Transverse colon (tissue), 4 donors: Measurements from ENCODE around the gene HEXD. TPM values are rescaled to one million over a fixed set of nuclear protein-coding genes. Genes with fewer than 3 reads are reported as not detected.

Source experiments
- DNase-seq: peaks from one replicate; pipeline ENCODE4 v3.0.0-alpha.2; 2019
- H3K27ac ChIP-seq, 4 donors: fragments of 200-600 bp; sonication (generic); 2 replicates each; pipeline ENCODE4 v1.5.1; 2016 to 2018; ENCODE audit warnings: inconsistent platforms in 4 of 4
- H3K27me3 ChIP-seq: fragments of 200-600 bp; sonication (generic); 2 replicates; pipeline ENCODE4 v1.5.1; 2017; ENCODE audit warnings: inconsistent platforms
- H3K36me3 ChIP-seq, 4 donors: fragments of 200-600 bp; sonication (generic); 2 replicates each; pipeline ENCODE4 v1.5.1; 2017 to 2019; ENCODE audit warnings: inconsistent platforms in 4 of 4
- H3K4me1 ChIP-seq, 4 donors: fragments of 200-600 bp; sonication (generic); 2 replicates each; pipeline ENCODE4 v1.5.1; 2017 to 2020; ENCODE audit warnings: inconsistent platforms in 4 of 4
- H3K4me3 ChIP-seq, 4 donors: fragments of 200-600 bp; sonication (generic); 1 replicate in 1 of 4; 2 replicates in 3 of 4; pipeline versions ENCODE4 v1.5.1 to v1.6.1; 2017 to 2019; ENCODE audit warnings: inconsistent platforms in 4 of 4
- H3K9me3 ChIP-seq, 2 donors: fragments of 200-600 bp; sonication (generic); 2 replicates each; pipeline ENCODE4 v1.5.1; 2017 to 2019; ENCODE audit warnings: inconsistent platforms in 2 of 2
- EP300 ChIP-seq: sonication (generic); formaldehyde crosslinking; IDR thresholded peaks from one replicate; pipeline ENCODE4 v1.6.1; 2017; ENCODE audit warnings: antibody characterized with exemption, low read depth
- POLR2A ChIP-seq: fragments of 450-650 bp; IDR thresholded peaks from one replicate; pipeline ENCODE4 v1.6.1; 2016; ENCODE audit warnings: antibody characterized with exemption, mild to moderate bottlenecking, moderate library complexity
- POLR2AphosphoS5 ChIP-seq, 3 donors: sonication (generic); formaldehyde crosslinking; IDR thresholded peaks; one replicate each; pipeline ENCODE4 v1.6.1; 2016; ENCODE audit warnings: antibody characterized with exemption in 3 of 3
- WGBS, 2 donors: methylation state at CpG; one replicate each; pipeline ENCODE4 v1.1.5; 2018; ENCODE audit warnings: low coverage in 1 of 2; 5-methylcytosine and 5-hydroxymethylcytosine counted together
- in situ Hi-C, 4 donors: fragments of 200-750 bp; cut with MboI; loops; one replicate each; pipeline versions ENCODE4 v1.15.0 to v1.15.1; 2017; ENCODE audit warnings: low sequenced_read_pairs in 3 of 4, low pct_ligation_motif_present in 1 of 4, low pct_unique_long_range_greater_than_20kb in 1 of 4
- intact Hi-C: fragments of 100-400 bp; cut with DNase I; formaldehyde crosslinking; loops from one replicate; pipeline ENCODE4 v1.15.1; 2023; ENCODE audit warnings: low total_unique reads
- total RNA-seq, 4 donors: library from RNA; depleted of rRNA; stranded (reverse); fragments of >200 nt; gene quantifications; one replicate each; pipeline ENCODE4 v1.1.0, GENCODE V29; 2016
- TF ChIP-seq, protein P1 (sequence below), 5 experiments: fragments of 200-600 bp in 3 of 5; fragments of 450-650 bp in 2 of 5; sonication (generic) in 3 of 5; IDR thresholded peaks; 1 replicate in 2 of 5; 2 replicates in 3 of 5; pipeline ENCODE4 v1.5.1; 2016 to 2017; ENCODE audit warnings: antibody characterized with exemption in 5 of 5, inconsistent platforms in 3 of 5, mild to moderate bottlenecking in 2 of 5, moderate library complexity in 1 of 5

HEXD gene
- total RNA-seq, 4 donors from 2014 or later = 45.5 to 258 (median 102) TPM

DNA sequence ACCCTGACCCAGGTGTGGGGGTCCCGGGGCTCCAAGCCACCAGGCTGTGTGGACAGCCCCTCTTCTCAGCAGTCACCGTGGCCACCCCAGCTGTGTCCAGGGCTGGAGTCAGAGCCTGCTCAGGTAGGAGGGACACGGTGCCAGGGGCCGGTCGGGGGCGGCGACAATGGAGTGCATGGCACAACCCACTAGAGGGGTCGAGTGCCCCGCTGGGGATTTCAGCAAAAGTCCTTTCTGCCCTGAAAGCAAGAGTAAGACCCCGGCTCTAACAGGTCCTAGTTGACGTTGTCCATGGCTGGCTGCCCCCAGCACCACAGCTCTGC is 35.3 kb upstream of the HEXD start:
- in situ Hi-C loops = no loop called here
- no peaks in the 10 kb centered on the region for H3K9me3 ChIP-seq
- no peaks in the 10 kb centered on the region for H3K36me3 ChIP-seq
- H3K4me1 ChIP-seq = peaks cover 0 to 16% (median 10%) of the 10 kb centered on the region in 4 donors
- H3K4me3 ChIP-seq = no peak overlapping the region
- DNase-seq = no peak
- peaks cover 75% of the 10 kb centered on the region for H3K27me3 ChIP-seq
- TF ChIP-seq, protein P1, sequence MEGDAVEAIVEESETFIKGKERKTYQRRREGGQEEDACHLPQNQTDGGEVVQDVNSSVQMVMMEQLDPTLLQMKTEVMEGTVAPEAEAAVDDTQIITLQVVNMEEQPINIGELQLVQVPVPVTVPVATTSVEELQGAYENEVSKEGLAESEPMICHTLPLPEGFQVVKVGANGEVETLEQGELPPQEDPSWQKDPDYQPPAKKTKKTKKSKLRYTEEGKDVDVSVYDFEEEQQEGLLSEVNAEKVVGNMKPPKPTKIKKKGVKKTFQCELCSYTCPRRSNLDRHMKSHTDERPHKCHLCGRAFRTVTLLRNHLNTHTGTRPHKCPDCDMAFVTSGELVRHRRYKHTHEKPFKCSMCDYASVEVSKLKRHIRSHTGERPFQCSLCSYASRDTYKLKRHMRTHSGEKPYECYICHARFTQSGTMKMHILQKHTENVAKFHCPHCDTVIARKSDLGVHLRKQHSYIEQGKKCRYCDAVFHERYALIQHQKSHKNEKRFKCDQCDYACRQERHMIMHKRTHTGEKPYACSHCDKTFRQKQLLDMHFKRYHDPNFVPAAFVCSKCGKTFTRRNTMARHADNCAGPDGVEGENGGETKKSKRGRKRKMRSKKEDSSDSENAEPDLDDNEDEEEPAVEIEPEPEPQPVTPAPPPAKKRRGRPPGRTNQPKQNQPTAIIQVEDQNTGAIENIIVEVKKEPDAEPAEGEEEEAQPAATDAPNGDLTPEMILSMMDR (IDR thresholded peaks at IDR 0.05) = no peak
- TF ChIP-seq POLR2A = no peak
- no peak for TF ChIP-seq POLR2AphosphoS5 (IDR thresholded peaks at IDR 0.05)
- no peak for TF ChIP-seq EP300
- 86% methylated on average over 9 of the region's 11 CpGs; no CpG with 5 or more reads in 1 of the 2 donors for WGBS, 2 donors
- H3K27ac ChIP-seq = no peak overlapping the region
- intact Hi-C loops = no loop called here

GRCh38 chr17:82383411-82383810 is 34.7 kb upstream of the HEXD start:
- Histone ChIP-seq H3K36me3 (no peaks in the 10 kb centered on the region), H3K9me3 (no peaks in the 10 kb centered on the region), H3K27me3 (peaks cover 75% of the 10 kb centered on the region), H3K4me1 (peaks cover 0 to 16% (median 10%) of the 10 kb centered on the region in 4 donors), H3K27ac (no peak overlapping the region), H3K4me3 (no peak overlapping the region)
- TF ChIP-seq EP300 (no peak), POLR2A (no peak)
- TF ChIP-seq, protein P1 (IDR thresholded peaks at IDR 0.05) = no peak
- no peak for DNase-seq
- intact Hi-C loops = no loop called here
- 64% methylated on average over 17 of the region's 18 CpGs; no CpG with 5 or more reads in 1 of the 2 donors for WGBS, 2 donors
- in situ Hi-C loops = no loop called here

- in situ Hi-C loops (no loop called here), intact Hi-C loops (no loop called here)
- 62% methylated on average over 21 of the region's 22 CpGs; no CpG with 5 or more reads in 1 of the 2 donors for WGBS, 2 donors
- Histone ChIP-seq H3K36me3 (no peaks in the 10 kb centered on the region), H3K4me3 (no peak overlapping the region), H3K9me3 (no peaks in the 10 kb centered on the region), H3K27me3 (peaks cover 69% of the 10 kb centered on the region), H3K27ac (no peak overlapping the region), H3K4me1 (peaks cover 0 to 16% (median 10%) of the 10 kb centered on the region in 4 donors)
- no peak for DNase-seq
- TF ChIP-seq POLR2AphosphoS5 (IDR thresholded peaks at IDR 0.05) (no peak), EP300 (no peak), POLR2A (no peak)
- TF ChIP-seq, protein P1 (IDR thresholded peaks at IDR 0.05) = no peak
Measured at GRCh38 chr17:82384051-82384729, 34.0 kb upstream of the HEXD start.

DNA sequence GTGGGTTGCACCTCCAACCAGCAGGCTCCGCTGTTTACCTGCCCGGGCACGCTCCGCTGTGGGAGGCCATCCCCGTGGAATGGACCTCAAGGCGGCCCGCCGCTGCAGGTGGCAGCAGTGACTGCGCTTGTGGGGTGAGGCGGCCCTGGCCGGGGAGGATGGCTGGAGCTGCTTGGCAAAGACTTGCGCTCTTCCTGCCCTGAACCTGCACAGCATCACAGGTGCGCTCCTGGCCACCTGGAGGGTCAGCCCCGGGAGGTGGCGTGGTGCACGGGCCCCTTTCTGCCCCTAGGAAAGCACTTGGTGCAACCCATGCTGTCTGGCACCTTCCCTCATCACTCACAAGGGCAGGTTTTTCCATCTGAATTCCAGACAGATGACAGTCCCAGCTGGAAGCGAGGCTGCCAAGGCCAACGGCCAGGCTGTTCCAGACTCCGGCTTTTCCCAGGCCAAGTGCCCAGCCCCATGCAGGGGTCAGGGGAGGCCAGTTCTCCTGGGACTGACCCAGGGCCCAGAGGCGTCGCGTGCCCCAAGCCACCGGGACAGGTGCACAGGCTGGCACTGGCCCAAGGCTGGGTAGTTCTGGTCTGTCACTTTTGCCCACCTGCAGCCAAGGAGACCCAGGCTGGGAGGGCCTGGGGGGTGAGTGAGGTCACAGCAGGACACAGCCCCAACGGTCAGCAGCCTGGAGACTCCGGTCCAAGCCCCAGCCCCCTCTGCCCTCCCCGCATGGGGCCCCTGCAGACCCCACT is 33.2 kb upstream of the HEXD start:
- 33% methylated on average over 24 of the region's 26 CpGs; no CpG with 5 or more reads in 1 of the 2 donors for WGBS, 2 donors
- no peak for TF ChIP-seq EP300
- TF ChIP-seq, protein P1 (IDR thresholded peaks at IDR 0.05) = peak in 2 of 5 experiments; percentile 20 to 25
- TF ChIP-seq POLR2A = no peak
- TF ChIP-seq POLR2AphosphoS5 (IDR thresholded peaks at IDR 0.05) = no peak
- H3K9me3 ChIP-seq = no peaks in the 10 kb centered on the region
- H3K27ac ChIP-seq = no peak overlapping the region
- peaks cover 62% of the 10 kb centered on the region for H3K27me3 ChIP-seq
- H3K4me3 ChIP-seq = no peak overlapping the region
- intact Hi-C loops (no loop called here), in situ Hi-C loops (no loop called here)
- peaks cover 0 to 16% (median 10%) of the 10 kb centered on the region in 4 donors for H3K4me1 ChIP-seq
- DNase-seq = peak; percentile 50
- H3K36me3 ChIP-seq = no peaks in the 10 kb centered on the region
